COLO668 (cell line): ENCODE data around the gene ACOT2.

Source experiments
- DNase-seq: peaks from one replicate; lab custom pipeline; 2025; ENCODE audit not compliant: unreplicated experiment; lab: John Stamatoyannopoulos, UW

ACOT2 gene

DNA sequence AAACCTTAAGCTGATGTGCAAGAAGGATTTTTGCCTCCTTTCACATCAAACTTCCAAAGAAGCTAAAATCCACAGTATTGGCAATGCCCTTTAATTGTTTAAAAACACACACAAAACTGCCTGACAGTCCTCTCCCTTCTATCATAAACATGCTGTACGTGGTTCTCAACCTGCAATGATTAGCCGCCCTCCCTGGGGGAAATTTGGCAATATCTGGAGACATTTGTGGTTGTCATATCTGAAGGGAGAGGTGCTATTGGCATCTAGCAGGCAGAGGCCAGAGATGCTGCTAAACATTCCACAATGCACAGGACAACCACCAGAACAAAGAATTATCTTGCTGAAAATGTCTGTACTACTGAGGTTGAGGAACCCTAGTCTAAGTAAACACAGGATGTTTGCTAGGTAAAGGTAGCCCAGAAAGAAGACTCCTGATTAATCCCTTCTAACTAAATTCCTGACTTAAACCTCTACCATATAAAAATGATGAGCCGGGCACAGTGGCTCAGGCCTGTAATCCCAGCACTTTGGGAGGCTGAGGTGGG is 44.5 kb downstream of the ACOT2 start:
- no peak for DNase-seq

GRCh38 chr14:73616831-73617230 is 47.8 kb downstream of the ACOT2 start:
- DNase-seq, result no peak

GRCh38 chr14:73619524-73619923 is 50.5 kb downstream of the ACOT2 start:
- DNase-seq, result no peak

DNA sequence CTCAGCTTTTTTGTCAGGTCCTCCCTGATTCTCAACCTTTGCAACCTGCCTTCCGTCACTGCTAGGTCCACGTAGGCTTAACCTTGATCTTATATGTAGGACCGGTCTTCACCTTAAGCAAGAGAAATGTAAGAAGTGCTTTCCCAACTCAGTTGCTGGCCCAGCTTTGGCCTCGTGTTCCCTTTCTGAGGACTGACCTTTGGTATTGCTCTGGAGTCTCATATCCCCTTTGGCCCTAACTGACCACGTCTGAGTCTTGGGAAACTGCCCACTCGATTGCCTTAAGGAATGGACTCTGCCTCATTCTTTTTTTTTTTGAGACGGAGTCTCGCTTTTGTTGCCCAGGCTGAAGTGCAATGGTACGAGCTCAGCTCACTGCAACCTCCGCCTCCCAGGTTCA is 51.3 kb downstream of the ACOT2 start:
- DNase-seq, result no peak

DNA sequence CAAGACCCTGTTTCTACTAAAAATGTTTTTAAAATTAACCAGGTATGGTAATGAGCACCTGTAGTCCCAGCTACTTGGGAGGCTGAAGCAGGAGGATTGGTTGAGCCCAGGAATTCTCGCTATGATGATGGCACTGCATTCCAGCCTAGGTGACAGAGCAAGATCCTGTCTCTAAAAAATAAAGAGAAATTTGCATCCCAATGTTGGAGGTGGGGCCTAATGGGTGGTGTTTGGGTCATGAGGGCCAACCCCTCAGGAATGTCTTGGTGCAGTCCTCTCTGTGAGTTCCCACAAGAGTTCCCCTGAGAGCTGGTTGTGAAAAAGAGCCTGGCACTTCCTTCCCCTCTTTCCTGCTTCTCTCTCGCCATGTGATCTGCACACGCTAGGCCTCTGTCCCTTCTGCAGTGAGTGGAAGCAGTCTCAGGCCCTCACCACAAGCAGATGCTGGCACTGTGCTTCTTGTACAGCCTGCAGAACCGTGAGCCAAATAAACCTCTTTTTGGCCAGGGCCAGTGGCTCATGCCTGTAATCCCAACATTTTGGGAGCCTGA is 54.6 kb downstream of the ACOT2 start:
- DNase-seq, result no peak
